GM23338 (cell line): ENCODE measurements around the gene PRDM10. TPM values are rescaled to one million over a fixed set of nuclear protein-coding genes. Genes with fewer than 3 reads are reported as not detected.

Experiments used
- ATAC-seq: fragments of 200-7000 bp; cut with Tn5 transposase; 3 replicates; pipeline ENCODE4 v1.9.1; 2020
- DNase-seq: peaks from one replicate; pipeline ENCODE4 v3.0.0-alpha.2; 2015; ENCODE audit warnings: low spot score
- H2AFZ ChIP-seq: fragments of 200-600 bp; sonication (generic); 2 replicates; pipeline ENCODE4 v1.8.0; 2016; ENCODE audit warnings: antibody characterized with exemption, mild to moderate bottlenecking, moderate library complexity
- H3F3A ChIP-seq: fragments of 200-600 bp; sonication (generic); replicated peaks from 2 replicates; pipeline ENCODE4 v1.8.0; 2017; ENCODE audit warnings: antibody characterized with exemption, mixed run types, low read depth
- H3K27ac ChIP-seq: fragments of 200-600 bp; sonication (generic); 2 replicates; pipeline ENCODE4 v1.6.1; 2016; ENCODE audit warnings: low read depth
- H3K27me3 ChIP-seq: fragments of 200-600 bp; sonication (generic); 2 replicates; pipeline ENCODE4 v1.8.0; 2016; ENCODE audit warnings: mild to moderate bottlenecking, mixed run types, moderate library complexity; ENCODE audit not compliant: insufficient read depth
- H3K36me3 ChIP-seq: fragments of 200-600 bp; sonication (generic); 2 replicates; pipeline ENCODE4 v1.8.0; 2016; ENCODE audit warnings: mild to moderate bottlenecking; ENCODE audit not compliant: insufficient read depth
- H3K4me1 ChIP-seq: fragments of 200-600 bp; sonication (generic); 2 replicates; pipeline ENCODE4 v1.8.0; 2016; ENCODE audit warnings: mild to moderate bottlenecking, moderate library complexity; ENCODE audit not compliant: insufficient read depth
- H3K4me2 ChIP-seq: fragments of 200-600 bp; sonication (generic); 2 replicates; pipeline ENCODE4 v1.7.1; 2017; ENCODE audit warnings: mixed run types
- H3K4me3 ChIP-seq: fragments of 200-600 bp; sonication (generic); 2 replicates; pipeline ENCODE4 v1.6.1; 2016; ENCODE audit warnings: mixed run types
- H3K79me2 ChIP-seq: fragments of 200-600 bp; sonication (generic); replicated peaks from 2 replicates; pipeline ENCODE4 v1.8.0; 2017; ENCODE audit warnings: mild to moderate bottlenecking; ENCODE audit not compliant: insufficient read depth
- H3K9me2 ChIP-seq: fragments of 200-600 bp; sonication (generic); 2 replicates; pipeline ENCODE4 v1.8.0; 2017; ENCODE audit not compliant: insufficient read depth
- H4K20me1 ChIP-seq: fragments of 200-600 bp; sonication (generic); replicated peaks from 2 replicates; pipeline ENCODE4 v1.8.0; 2017; ENCODE audit warnings: mild to moderate bottlenecking; ENCODE audit not compliant: insufficient read depth
- H3K27ac Mint-ChIP-seq: 2 replicates; pipeline ENCODE4 v1.8.0; 2020; ENCODE audit warnings: inconsistent platforms, mild to moderate bottlenecking, moderate library complexity, mixed read lengths
- H3K27me3 Mint-ChIP-seq: 3 replicates; pipeline ENCODE4 v1.8.0; 2022; ENCODE audit warnings: low read depth, mild to moderate bottlenecking, moderate library complexity, mixed read lengths, inconsistent platforms; ENCODE audit not compliant: insufficient read depth, poor library complexity
- H3K36me3 Mint-ChIP-seq: 3 replicates; pipeline ENCODE4 v1.8.0; 2021; ENCODE audit warnings: low read depth, mild to moderate bottlenecking, inconsistent platforms, moderate library complexity, mixed read lengths
- H3K4me1 Mint-ChIP-seq: 3 replicates; pipeline ENCODE4 v1.8.0; 2020; ENCODE audit warnings: mild to moderate bottlenecking, inconsistent platforms, mixed read lengths
- H3K4me3 Mint-ChIP-seq: 3 replicates; pipeline ENCODE4 v1.8.0; 2021; ENCODE audit warnings: moderate library complexity, mild to moderate bottlenecking, inconsistent platforms, mixed read lengths
- H3K9me3 Mint-ChIP-seq: 3 replicates; pipeline ENCODE4 v1.8.0; 2020; ENCODE audit warnings: moderate library complexity, mild to moderate bottlenecking, inconsistent platforms, mixed read lengths
- EZH2 ChIP-seq: fragments of 200-600 bp; sonication (generic); IDR thresholded peaks from one replicate; pipeline ENCODE4 v1.8.0; 2017; ENCODE audit warnings: antibody characterized with exemption, mild to moderate bottlenecking, low read depth; ENCODE audit not compliant: unreplicated experiment
- JUNB ChIP-seq: IDR thresholded peaks from one replicate; pipeline ENCODE4 v1.6.1; 2016; ENCODE audit warnings: antibody characterized with exemption; ENCODE audit not compliant: unreplicated experiment
- NANOG ChIP-seq: IDR thresholded peaks from 2 replicates; pipeline ENCODE4 v1.6.1; 2016; ENCODE audit warnings: antibody characterized with exemption, borderline replicate concordance
- POLR2AphosphoS5 ChIP-seq: IDR thresholded peaks from 2 replicates; pipeline ENCODE4 v1.6.1; 2016; ENCODE audit warnings: antibody characterized with exemption, low read depth
- ZNF114 ChIP-seq: fragments of 250-450 bp; sonication (Bioruptor Pico); IDR thresholded peaks from 2 replicates; pipeline ENCODE4 v1.5.0; 2020; ENCODE audit warnings: mild to moderate bottlenecking, moderate library complexity
- ZNF331 ChIP-seq: fragments of 250-450 bp; sonication (Bioruptor Pico); IDR thresholded peaks from 2 replicates; pipeline ENCODE4 v1.5.0; 2020; ENCODE audit warnings: low read depth, mild to moderate bottlenecking, moderate library complexity
- polyA plus RNA-seq: library from polyadenylated mRNA; unstranded; fragments of >200 nt; fragmentation: Nextera tagmentation; extraction: Ambion mirVana; gene quantifications from 2 replicates; pipeline ENCODE4 v1.2.1, GENCODE V29; 2016
- total RNA-seq: library from RNA; depleted of rRNA; stranded (reverse); fragments of >200 nt; shearing (Covaris generic); gene quantifications from 2 replicates; pipeline ENCODE4 v1.2.3, GENCODE V29; 2014
- TF ChIP-seq, protein P1 (sequence below): IDR thresholded peaks from one replicate; pipeline ENCODE4 v1.6.1; 2018; ENCODE audit warnings: antibody characterized with exemption; ENCODE audit not compliant: unreplicated experiment
- TF ChIP-seq, protein P2 (sequence below), 2 experiments: fragments of 200-600 bp in 1 of 2; sonication (generic) in 1 of 2; conservative IDR thresholded peaks; 2 replicates each; pipeline versions ENCODE4 v1.5.1 to v1.6.1; 2016 to 2017; ENCODE audit warnings: antibody characterized with exemption in 2 of 2, low read depth in 2 of 2, mild to moderate bottlenecking in 2 of 2, moderate library complexity in 1 of 2
- TF ChIP-seq, protein P3 (sequence below): fragments of 250-450 bp; sonication (Bioruptor Pico); IDR thresholded peaks from 2 replicates; pipeline ENCODE4 v1.5.0; 2020; ENCODE audit warnings: mild to moderate bottlenecking, moderate library complexity

PRDM10 gene
- total and polyA plus RNA-seq, 2 experiments from 2014 or later: 5.2 to 14.9 TPM

DNA sequence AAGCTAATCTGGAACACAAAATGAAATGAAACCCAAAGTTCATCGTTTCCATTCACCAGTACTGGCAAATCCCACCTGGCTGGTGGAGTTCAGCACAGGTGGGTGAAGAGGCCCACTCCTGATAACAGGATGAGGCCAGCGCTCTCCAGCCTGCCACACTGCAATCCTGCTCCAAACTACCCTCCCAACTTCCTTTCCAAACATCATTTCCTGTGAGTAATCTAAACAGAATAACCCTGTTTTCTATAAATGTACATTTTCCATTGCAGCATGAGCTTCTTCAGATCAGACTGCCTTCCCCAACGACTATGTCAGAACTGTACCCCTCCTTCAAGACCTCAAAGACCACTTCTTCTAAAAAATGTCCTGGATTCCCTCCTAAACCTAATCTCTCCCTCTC lies 91.3 kb downstream of the PRDM10 start (continued):
- TF ChIP-seq, protein P1, sequence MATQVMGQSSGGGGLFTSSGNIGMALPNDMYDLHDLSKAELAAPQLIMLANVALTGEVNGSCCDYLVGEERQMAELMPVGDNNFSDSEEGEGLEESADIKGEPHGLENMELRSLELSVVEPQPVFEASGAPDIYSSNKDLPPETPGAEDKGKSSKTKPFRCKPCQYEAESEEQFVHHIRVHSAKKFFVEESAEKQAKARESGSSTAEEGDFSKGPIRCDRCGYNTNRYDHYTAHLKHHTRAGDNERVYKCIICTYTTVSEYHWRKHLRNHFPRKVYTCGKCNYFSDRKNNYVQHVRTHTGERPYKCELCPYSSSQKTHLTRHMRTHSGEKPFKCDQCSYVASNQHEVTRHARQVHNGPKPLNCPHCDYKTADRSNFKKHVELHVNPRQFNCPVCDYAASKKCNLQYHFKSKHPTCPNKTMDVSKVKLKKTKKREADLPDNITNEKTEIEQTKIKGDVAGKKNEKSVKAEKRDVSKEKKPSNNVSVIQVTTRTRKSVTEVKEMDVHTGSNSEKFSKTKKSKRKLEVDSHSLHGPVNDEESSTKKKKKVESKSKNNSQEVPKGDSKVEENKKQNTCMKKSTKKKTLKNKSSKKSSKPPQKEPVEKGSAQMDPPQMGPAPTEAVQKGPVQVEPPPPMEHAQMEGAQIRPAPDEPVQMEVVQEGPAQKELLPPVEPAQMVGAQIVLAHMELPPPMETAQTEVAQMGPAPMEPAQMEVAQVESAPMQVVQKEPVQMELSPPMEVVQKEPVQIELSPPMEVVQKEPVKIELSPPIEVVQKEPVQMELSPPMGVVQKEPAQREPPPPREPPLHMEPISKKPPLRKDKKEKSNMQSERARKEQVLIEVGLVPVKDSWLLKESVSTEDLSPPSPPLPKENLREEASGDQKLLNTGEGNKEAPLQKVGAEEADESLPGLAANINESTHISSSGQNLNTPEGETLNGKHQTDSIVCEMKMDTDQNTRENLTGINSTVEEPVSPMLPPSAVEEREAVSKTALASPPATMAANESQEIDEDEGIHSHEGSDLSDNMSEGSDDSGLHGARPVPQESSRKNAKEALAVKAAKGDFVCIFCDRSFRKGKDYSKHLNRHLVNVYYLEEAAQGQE: no peak
- no peak for TF ChIP-seq POLR2AphosphoS5
- no peak for TF ChIP-seq EZH2
- TF ChIP-seq ZNF331: no peak
- TF ChIP-seq, protein P2, sequence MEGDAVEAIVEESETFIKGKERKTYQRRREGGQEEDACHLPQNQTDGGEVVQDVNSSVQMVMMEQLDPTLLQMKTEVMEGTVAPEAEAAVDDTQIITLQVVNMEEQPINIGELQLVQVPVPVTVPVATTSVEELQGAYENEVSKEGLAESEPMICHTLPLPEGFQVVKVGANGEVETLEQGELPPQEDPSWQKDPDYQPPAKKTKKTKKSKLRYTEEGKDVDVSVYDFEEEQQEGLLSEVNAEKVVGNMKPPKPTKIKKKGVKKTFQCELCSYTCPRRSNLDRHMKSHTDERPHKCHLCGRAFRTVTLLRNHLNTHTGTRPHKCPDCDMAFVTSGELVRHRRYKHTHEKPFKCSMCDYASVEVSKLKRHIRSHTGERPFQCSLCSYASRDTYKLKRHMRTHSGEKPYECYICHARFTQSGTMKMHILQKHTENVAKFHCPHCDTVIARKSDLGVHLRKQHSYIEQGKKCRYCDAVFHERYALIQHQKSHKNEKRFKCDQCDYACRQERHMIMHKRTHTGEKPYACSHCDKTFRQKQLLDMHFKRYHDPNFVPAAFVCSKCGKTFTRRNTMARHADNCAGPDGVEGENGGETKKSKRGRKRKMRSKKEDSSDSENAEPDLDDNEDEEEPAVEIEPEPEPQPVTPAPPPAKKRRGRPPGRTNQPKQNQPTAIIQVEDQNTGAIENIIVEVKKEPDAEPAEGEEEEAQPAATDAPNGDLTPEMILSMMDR (conservative IDR thresholded peaks at IDR 0.05; ENCODE audit: low read depth in 2 of 2): no peak
- no peak for TF ChIP-seq ZNF114 (CRISPR knock-in tag)
- TF ChIP-seq NANOG: no peak
- no peak for TF ChIP-seq JUNB

DNA sequence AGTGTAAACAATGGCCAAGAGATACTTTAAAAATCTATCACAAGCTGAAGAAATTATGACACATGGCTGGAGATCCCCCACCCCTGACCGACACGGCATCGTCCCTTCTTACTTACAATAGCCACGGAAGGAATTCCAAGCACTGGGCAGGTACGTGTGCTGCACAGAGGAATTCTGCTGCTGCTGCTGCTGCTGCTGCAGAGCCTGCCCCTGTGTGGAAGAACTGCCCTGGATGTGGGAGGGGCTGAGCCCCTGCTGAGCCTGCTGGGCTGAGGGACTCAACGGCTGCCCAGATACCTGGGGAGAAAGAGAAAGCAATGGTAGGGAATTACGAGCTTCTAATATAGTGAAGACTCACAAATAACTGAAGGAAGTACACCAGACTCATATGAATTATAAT lies 92.3 kb downstream of the PRDM10 start:
- Histone ChIP-seq H3K27me3 (no peaks in the 10 kb centered on the region), H3K27ac (no peak overlapping the region), H3K4me2 (no peak overlapping the region), H3K4me3 (no peak overlapping the region), H3K79me2 (no peaks in the 10 kb centered on the region), H3K4me1 (no peaks in the 10 kb centered on the region), H3F3A (no peaks in the 10 kb centered on the region), H3K36me3 (peaks cover 18% of the 10 kb centered on the region), H2AFZ (no peak overlapping the region), H4K20me1 (peaks cover 4% of the 10 kb centered on the region), H3K9me2 (no peaks in the 10 kb centered on the region)
- no peaks in the 10 kb centered on the region for H3K4me1 Mint-ChIP-seq
- H3K4me3 Mint-ChIP-seq: no peak overlapping the region
- H3K36me3 Mint-ChIP-seq: peaks cover 51% of the 10 kb centered on the region
- ATAC-seq (peak; percentile 92), DNase-seq (peak; percentile 34)
- peaks cover 1% of the 10 kb centered on the region for H3K27me3 Mint-ChIP-seq
- TF ChIP-seq ZNF114 (CRISPR knock-in tag): no peak
- TF ChIP-seq, protein P3, sequence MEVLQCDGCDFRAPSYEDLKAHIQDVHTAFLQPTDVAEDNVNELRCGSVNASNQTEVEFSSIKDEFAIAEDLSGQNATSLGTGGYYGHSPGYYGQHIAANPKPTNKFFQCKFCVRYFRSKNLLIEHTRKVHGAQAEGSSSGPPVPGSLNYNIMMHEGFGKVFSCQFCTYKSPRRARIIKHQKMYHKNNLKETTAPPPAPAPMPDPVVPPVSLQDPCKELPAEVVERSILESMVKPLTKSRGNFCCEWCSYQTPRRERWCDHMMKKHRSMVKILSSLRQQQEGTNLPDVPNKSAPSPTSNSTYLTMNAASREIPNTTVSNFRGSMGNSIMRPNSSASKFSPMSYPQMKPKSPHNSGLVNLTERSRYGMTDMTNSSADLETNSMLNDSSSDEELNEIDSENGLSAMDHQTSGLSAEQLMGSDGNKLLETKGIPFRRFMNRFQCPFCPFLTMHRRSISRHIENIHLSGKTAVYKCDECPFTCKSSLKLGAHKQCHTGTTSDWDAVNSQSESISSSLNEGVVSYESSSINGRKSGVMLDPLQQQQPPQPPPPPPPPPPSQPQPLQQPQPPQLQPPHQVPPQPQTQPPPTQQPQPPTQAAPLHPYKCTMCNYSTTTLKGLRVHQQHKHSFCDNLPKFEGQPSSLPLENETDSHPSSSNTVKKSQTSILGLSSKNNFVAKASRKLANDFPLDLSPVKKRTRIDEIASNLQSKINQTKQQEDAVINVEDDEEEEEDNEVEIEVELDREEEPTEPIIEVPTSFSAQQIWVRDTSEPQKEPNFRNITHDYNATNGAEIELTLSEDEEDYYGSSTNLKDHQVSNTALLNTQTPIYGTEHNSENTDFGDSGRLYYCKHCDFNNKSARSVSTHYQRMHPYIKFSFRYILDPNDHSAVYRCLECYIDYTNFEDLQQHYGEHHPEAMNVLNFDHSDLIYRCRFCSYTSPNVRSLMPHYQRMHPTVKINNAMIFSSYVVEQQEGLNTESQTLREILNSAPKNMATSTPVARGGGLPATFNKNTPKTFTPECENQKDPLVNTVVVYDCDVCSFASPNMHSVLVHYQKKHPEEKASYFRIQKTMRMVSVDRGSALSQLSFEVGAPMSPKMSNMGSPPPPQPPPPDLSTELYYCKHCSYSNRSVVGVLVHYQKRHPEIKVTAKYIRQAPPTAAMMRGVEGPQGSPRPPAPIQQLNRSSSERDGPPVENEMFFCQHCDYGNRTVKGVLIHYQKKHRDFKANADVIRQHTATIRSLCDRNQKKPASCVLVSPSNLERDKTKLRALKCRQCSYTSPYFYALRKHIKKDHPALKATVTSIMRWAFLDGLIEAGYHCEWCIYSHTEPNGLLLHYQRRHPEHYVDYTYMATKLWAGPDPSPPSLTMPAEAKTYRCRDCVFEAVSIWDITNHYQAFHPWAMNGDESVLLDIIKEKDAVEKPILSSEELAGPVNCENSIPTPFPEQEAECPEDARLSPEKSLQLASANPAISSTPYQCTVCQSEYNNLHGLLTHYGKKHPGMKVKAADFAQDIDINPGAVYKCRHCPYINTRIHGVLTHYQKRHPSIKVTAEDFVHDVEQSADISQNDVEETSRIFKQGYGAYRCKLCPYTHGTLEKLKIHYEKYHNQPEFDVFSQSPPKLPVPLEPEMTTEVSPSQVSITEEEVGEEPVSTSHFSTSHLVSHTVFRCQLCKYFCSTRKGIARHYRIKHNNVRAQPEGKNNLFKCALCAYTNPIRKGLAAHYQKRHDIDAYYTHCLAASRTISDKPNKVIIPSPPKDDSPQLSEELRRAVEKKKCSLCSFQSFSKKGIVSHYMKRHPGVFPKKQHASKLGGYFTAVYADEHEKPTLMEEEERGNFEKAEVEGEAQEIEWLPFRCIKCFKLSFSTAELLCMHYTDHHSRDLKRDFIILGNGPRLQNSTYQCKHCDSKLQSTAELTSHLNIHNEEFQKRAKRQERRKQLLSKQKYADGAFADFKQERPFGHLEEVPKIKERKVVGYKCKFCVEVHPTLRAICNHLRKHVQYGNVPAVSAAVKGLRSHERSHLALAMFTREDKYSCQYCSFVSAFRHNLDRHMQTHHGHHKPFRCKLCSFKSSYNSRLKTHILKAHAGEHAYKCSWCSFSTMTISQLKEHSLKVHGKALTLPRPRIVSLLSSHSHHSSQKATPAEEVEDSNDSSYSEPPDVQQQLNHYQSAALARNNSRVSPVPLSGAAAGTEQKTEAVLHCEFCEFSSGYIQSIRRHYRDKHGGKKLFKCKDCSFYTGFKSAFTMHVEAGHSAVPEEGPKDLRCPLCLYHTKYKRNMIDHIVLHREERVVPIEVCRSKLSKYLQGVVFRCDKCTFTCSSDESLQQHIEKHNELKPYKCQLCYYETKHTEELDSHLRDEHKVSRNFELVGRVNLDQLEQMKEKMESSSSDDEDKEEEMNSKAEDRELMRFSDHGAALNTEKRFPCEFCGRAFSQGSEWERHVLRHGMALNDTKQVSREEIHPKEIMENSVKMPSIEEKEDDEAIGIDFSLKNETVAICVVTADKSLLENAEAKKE (CRISPR knock-in tag): no peak
- no peaks in the 10 kb centered on the region for H3K9me3 Mint-ChIP-seq
- H3K27ac Mint-ChIP-seq: no peak overlapping the region
